GM19238 (cell line): ENCODE measurements around the gene RBP2.

Source experiments
- DNase-seq: peaks from one replicate; pipeline ENCODE4 v3.0.0; 2011; ENCODE audit warnings: low spot score; ENCODE audit not compliant: insufficient read length

RBP2 gene

GRCh38 chr3:139476348-139476747, at the start of gene RBP2:
RBP2 (minus strand) TSS chr3:139476516; CDS start chr3:139476459, 57 bp downstream.
- DNase-seq: no peak

- DNase-seq: no peak
Measured at GRCh38 chr3:139524841-139525636, 48.7 kb upstream of the RBP2 start.

- no peak for DNase-seq
Measured at GRCh38 chr3:139523718-139524117, 47.4 kb upstream of the RBP2 start.

- DNase-seq: no peak
Measured at GRCh38 chr3:139523166-139523565, 46.9 kb upstream of the RBP2 start.

GRCh38 chr3:139522421-139522820, 46.1 kb upstream of the RBP2 start:
- DNase-seq: no peak

- no peak for DNase-seq
Measured at GRCh38 chr3:139521816-139522215, 45.5 kb upstream of the RBP2 start.

GRCh38 chr3:139521144-139521543, 44.8 kb upstream of the RBP2 start:
- no peak for DNase-seq

- no peak for DNase-seq
Measured at GRCh38 chr3:139519998-139520737, 43.9 kb upstream of the RBP2 start.

- no peak for DNase-seq
Measured at GRCh38 chr3:139518926-139519842, 42.9 kb upstream of the RBP2 start.

- DNase-seq: no peak
Measured at GRCh38 chr3:139518306-139518705, 42.0 kb upstream of the RBP2 start.

GRCh38 chr3:139517321-139518065, 41.2 kb upstream of the RBP2 start:
- DNase-seq: no peak

- DNase-seq: no peak
Measured at GRCh38 chr3:139514741-139515140, 38.4 kb upstream of the RBP2 start.

- DNase-seq: no peak
Measured at GRCh38 chr3:139509631-139510030, 33.3 kb upstream of the RBP2 start.

GRCh38 chr3:139506766-139507165, 30.4 kb upstream of the RBP2 start:
- no peak for DNase-seq

- no peak for DNase-seq
Measured at GRCh38 chr3:139505829-139506386, 29.6 kb upstream of the RBP2 start.

- DNase-seq: no peak
Measured at GRCh38 chr3:139499536-139499935, 23.2 kb upstream of the RBP2 start.

- no peak for DNase-seq
Measured at GRCh38 chr3:139493826-139494385, 17.6 kb upstream of the RBP2 start.

- DNase-seq: no peak
Measured at GRCh38 chr3:139491966-139492365, 15.7 kb upstream of the RBP2 start.

GRCh38 chr3:139491027-139491700, 14.8 kb upstream of the RBP2 start:
- no peak for DNase-seq

- no peak for DNase-seq
Measured at GRCh38 chr3:139482206-139482605, 5.9 kb upstream of the RBP2 start.
